IMR-90 (cell line): Measurements from ENCODE around the gene PYY. TPM values are rescaled to one million over a fixed set of nuclear protein-coding genes. Genes with fewer than 3 reads are reported as not detected.

Source experiments
- ATAC-seq: fragments of 200-7000 bp; cut with Tn5 transposase; 2 replicates; pipeline ENCODE4 v1.9.1; 2020; ENCODE audit warnings: low read depth, mild to moderate bottlenecking, moderate library complexity
- BruUV-seq: library from RNA; stranded (reverse); fragments of 400-500 nt; replicated peaks from 2 replicates; lab custom pipeline; 2021; lab: Mats Ljungman, UMichigan
- CTCF ChIA-PET: fragments of 300-600 bp; formaldehyde crosslinking; extraction: SDS; loops from one replicate; lab custom pipeline; 2021; ENCODE audit warnings: antibody characterized with exemption; lab: Yijun Ruan, JAX
- POLR2A ChIA-PET: fragments of 300-600 bp; sonication (Branson Sonifier 250); formaldehyde crosslinking; loops from one replicate; lab custom pipeline; 2022; ENCODE audit warnings: antibody characterized with exemption; ENCODE audit not compliant: unreplicated experiment; lab: Charles Lee
- DNase-seq: peaks from one replicate; pipeline ENCODE4 v3.0.0; 2013
- H2AFZ ChIP-seq: replicated peaks from 2 replicates; pipeline ENCODE3; 2013; ENCODE audit warnings: low read length, mild to moderate bottlenecking; ENCODE audit not compliant: poor library complexity
- H2AK5ac ChIP-seq: 2 replicates; pipeline ENCODE4 v1.6.1; 2013; ENCODE audit warnings: low read depth, low read length, inconsistent platforms
- H2AK9ac ChIP-seq: replicated peaks from 2 replicates; pipeline ENCODE3; 2013; ENCODE audit warnings: mild to moderate bottlenecking, low read depth, low read length, moderate library complexity; ENCODE audit not compliant: poor library complexity
- H2BK120ac ChIP-seq: 2 replicates; pipeline ENCODE4 v1.6.1; 2013; ENCODE audit warnings: low read depth, low read length, inconsistent platforms
- H2BK15ac ChIP-seq: 3 replicates; pipeline ENCODE4 v1.6.1; 2013; ENCODE audit warnings: low read depth, low read length, inconsistent platforms
- H2BK20ac ChIP-seq: 2 replicates; pipeline ENCODE4 v1.6.1; 2013; ENCODE audit warnings: low read depth, mild to moderate bottlenecking, inconsistent platforms, low read length, moderate library complexity
- H2BK5ac ChIP-seq: 2 replicates; pipeline ENCODE4 v1.6.1; 2013; ENCODE audit warnings: mild to moderate bottlenecking, low read depth, low read length, inconsistent platforms; ENCODE audit not compliant: poor library complexity, severe bottlenecking
- H3K14ac ChIP-seq: replicated peaks from 2 replicates; pipeline ENCODE4 v1.6.1; 2013; ENCODE audit warnings: low read depth, low read length, inconsistent platforms
- H3K18ac ChIP-seq: 2 replicates; pipeline ENCODE4 v1.6.1; 2013; ENCODE audit warnings: low read depth, low read length, control low read depth
- H3K23ac ChIP-seq: 2 replicates; pipeline ENCODE4 v1.6.1; 2013; ENCODE audit warnings: low read depth, low read length, inconsistent platforms
- H3K27ac ChIP-seq: 2 replicates; pipeline ENCODE4 v1.5.1; 2013; ENCODE audit warnings: mild to moderate bottlenecking, control low read depth, low read length; ENCODE audit not compliant: insufficient read depth
- H3K27me3 ChIP-seq: 2 replicates; pipeline ENCODE4 v1.6.1; 2013; ENCODE audit warnings: low read length; ENCODE audit not compliant: control insufficient read depth, insufficient read depth
- H3K36me3 ChIP-seq: 2 replicates; pipeline ENCODE4 v1.6.1; 2013; ENCODE audit warnings: low read length, mixed read lengths; ENCODE audit not compliant: control insufficient read depth, insufficient read depth
- H3K4ac ChIP-seq: 2 replicates; pipeline ENCODE4 v1.6.1; 2013; ENCODE audit warnings: low read depth, low read length, inconsistent platforms
- H3K4me1 ChIP-seq: 2 replicates; pipeline ENCODE4 v1.6.1; 2013; ENCODE audit warnings: low read length, mixed read lengths; ENCODE audit not compliant: control insufficient read depth, insufficient read depth
- H3K4me2 ChIP-seq: 2 replicates; pipeline ENCODE4 v1.6.1; 2013; ENCODE audit warnings: low read depth, mild to moderate bottlenecking, control low read depth, low read length, moderate library complexity
- H3K4me3 ChIP-seq: 2 replicates; pipeline ENCODE4 v1.5.1; 2013; ENCODE audit warnings: low read depth, mild to moderate bottlenecking, control low read depth, low read length, moderate library complexity; ENCODE audit not compliant: insufficient read depth
- H3K56ac ChIP-seq: 2 replicates; pipeline ENCODE4 v1.6.1; 2013; ENCODE audit warnings: low read length, inconsistent platforms; ENCODE audit not compliant: insufficient read depth; ENCODE audit errors: extremely low read depth
- H3K79me1 ChIP-seq, 2 experiments: 2 replicates each; pipeline ENCODE4 v1.6.1; 2013; ENCODE audit warnings: low read length in 2 of 2, inconsistent platforms in 1 of 2, low read depth in 1 of 2
- H3K9ac ChIP-seq: 2 replicates; pipeline ENCODE4 v1.6.1; 2013; ENCODE audit warnings: low read depth, low read length, control low read depth
- H3K9me1 ChIP-seq: 2 replicates; pipeline ENCODE4 v1.6.1; 2013; ENCODE audit warnings: low read length, inconsistent platforms; ENCODE audit not compliant: insufficient read depth
- H3K9me3 ChIP-seq: 2 replicates; pipeline ENCODE4 v1.6.1; 2013; ENCODE audit warnings: low read length; ENCODE audit not compliant: control insufficient read depth, insufficient read depth
- H4K20me1 ChIP-seq: 2 replicates; pipeline ENCODE4 v1.6.1; 2013; ENCODE audit warnings: low read length, inconsistent platforms; ENCODE audit not compliant: insufficient read depth
- H4K5ac ChIP-seq: 2 replicates; pipeline ENCODE4 v1.6.1; 2013; ENCODE audit warnings: mild to moderate bottlenecking, low read depth, low read length, control low read depth
- H4K8ac ChIP-seq, 2 experiments: 2 replicates each; pipeline ENCODE4 v1.6.1; 2013; ENCODE audit warnings: low read depth in 2 of 2, low read length in 2 of 2, control low read depth in 1 of 2, inconsistent platforms in 1 of 2
- H4K91ac ChIP-seq: 2 replicates; pipeline ENCODE4 v1.6.1; 2013; ENCODE audit warnings: low read depth, low read length, inconsistent platforms; ENCODE audit not compliant: insufficient read depth
- BHLHE40 ChIP-seq: fragments of 150-350 bp; IDR thresholded peaks from 2 replicates; pipeline ENCODE4 v1.6.1; 2016; ENCODE audit warnings: mild to moderate bottlenecking, low read depth, low read length
- CEBPB ChIP-seq: IDR thresholded peaks from 2 replicates; pipeline ENCODE4 v1.6.1; 2012; ENCODE audit warnings: low read depth, low read length, improper control_type of control experiment
- CHD1 ChIP-seq: IDR thresholded peaks from 2 replicates; pipeline ENCODE4 v1.6.1; 2012; ENCODE audit warnings: low read depth, low read length, improper control_type of control experiment
- CTCF ChIP-seq: conservative IDR thresholded peaks from 2 replicates; pipeline ENCODE4 v1.5.1; 2012; ENCODE audit warnings: mild to moderate bottlenecking, low read depth, low read length, improper control_type of control experiment
- ELK1 ChIP-seq: fragments of 150-350 bp; IDR thresholded peaks from 2 replicates; pipeline ENCODE4 v1.6.1; 2016; ENCODE audit warnings: low read depth, mild to moderate bottlenecking, low read length, moderate library complexity, borderline replicate concordance
- FOS ChIP-seq: fragments of 150-350 bp; IDR thresholded peaks from 2 replicates; pipeline ENCODE4 v1.6.1; 2016; ENCODE audit warnings: low read depth, low read length
- MAFK ChIP-seq: IDR thresholded peaks from 2 replicates; pipeline ENCODE4 v1.6.1; 2012; ENCODE audit warnings: low read depth, low read length, improper control_type of control experiment
- MAZ ChIP-seq: IDR thresholded peaks from 2 replicates; pipeline ENCODE4 v1.6.1; 2012; ENCODE audit warnings: low read depth, mild to moderate bottlenecking, low read length, improper control_type of control experiment, moderate library complexity, borderline replicate concordance
- MXI1 ChIP-seq: IDR thresholded peaks from 2 replicates; pipeline ENCODE4 v1.6.1; 2012; ENCODE audit warnings: low read depth, mild to moderate bottlenecking, low read length, moderate library complexity, borderline replicate concordance
- NFE2L2 ChIP-seq: fragments of 150-350 bp; IDR thresholded peaks from 2 replicates; pipeline ENCODE4 v1.6.1; 2016; ENCODE audit warnings: low read depth, mild to moderate bottlenecking, low read length
- POLR2A ChIP-seq: IDR thresholded peaks from 2 replicates; pipeline ENCODE4 v1.6.1; 2012; ENCODE audit warnings: mild to moderate bottlenecking, low read depth, low read length
- RAD21 ChIP-seq: IDR thresholded peaks from 2 replicates; pipeline ENCODE4 v1.6.1; 2012; ENCODE audit warnings: low read length, improper control_type of control experiment
- RCOR1 ChIP-seq: IDR thresholded peaks from 2 replicates; pipeline ENCODE4 v1.6.1; 2012; ENCODE audit warnings: mild to moderate bottlenecking, low read length, improper control_type of control experiment; ENCODE audit not compliant: insufficient replicate concordance
- RFX5 ChIP-seq: IDR thresholded peaks from 2 replicates; pipeline ENCODE4 v1.8.0; 2012; ENCODE audit warnings: low read depth, mild to moderate bottlenecking, low read length, moderate library complexity
- SMC3 ChIP-seq: fragments of 150-350 bp; IDR thresholded peaks from 2 replicates; pipeline ENCODE4 v1.6.1; 2016; ENCODE audit warnings: low read depth, mild to moderate bottlenecking, antibody characterized with exemption, low read length, moderate library complexity
- USF2 ChIP-seq: fragments of 150-350 bp; IDR thresholded peaks from 2 replicates; pipeline ENCODE4 v1.6.1; 2017; ENCODE audit warnings: mild to moderate bottlenecking, antibody characterized with exemption, low read length, low read depth
- WGBS, 2 experiments: methylation state at CpG; one replicate each; pipeline versions ENCODE4 v1.1.5 to v1.1.7; 2013; ENCODE audit warnings: missing lambda C conversion rate in 2 of 2; ENCODE audit not compliant: insufficient read length in 1 of 2; ENCODE audit errors: extremely low coverage in 2 of 2; 5-methylcytosine and 5-hydroxymethylcytosine counted together
- dilution Hi-C: fragments of 300-500 bp; cut with HindIII; formaldehyde crosslinking; loops from one replicate; pipeline ENCODE4 v1.14.3; 2018; ENCODE audit warnings: low sequenced_read_pairs; ENCODE audit not compliant: unreplicated experiment
- in situ Hi-C: fragments of 300-500 bp; cut with MboI; formaldehyde crosslinking; loops from 3 replicates; pipeline ENCODE4 v1.14.3; 2019; ENCODE audit warnings: low sequenced_read_pairs, inconsistent platforms, mixed read lengths
- intact Hi-C: fragments of 100-400 bp; cut with micrococcal nuclease; formaldehyde crosslinking; loops from 2 replicates; pipeline ENCODE4 v1.10.0; 2022
- polyA plus RNA-seq, 3 experiments: library from polyadenylated mRNA; depleted of rRNA; stranded (reverse); fragments of >200 nt; gene quantifications; 2 replicates each; pipeline ENCODE4 v1.2.3, GENCODE V29; 2012; ENCODE audit warnings: low replicate concordance in 1 of 3
- total RNA-seq: library from RNA; depleted of rRNA; stranded (reverse); fragments of >200 nt; gene quantifications from 2 replicates; pipeline ENCODE4 v1.2.3, GENCODE V29; 2012

The PYY gene
- total and polyA plus RNA-seq, 2 of the 4 experiments (the other 2 are of a cell fraction), result not detected

- H2BK15ac ChIP-seq, result no peak overlapping the region
- dilution Hi-C loops, result no loop called here
- BruUV-seq, result no TSS peak
- WGBS, 2 experiments, result 30% methylated on average over 2 of the region's 9 CpGs; no CpG with 5 or more reads in 1 of the 2 experiments
- no peak overlapping the region for H2BK5ac ChIP-seq
- H3K14ac ChIP-seq, result no peak overlapping the region
- H4K8ac ChIP-seq, result no peak overlapping the region
- H3K4ac ChIP-seq, result no peak overlapping the region
- no peak for DNase-seq
- no peak overlapping the region for H2AK9ac ChIP-seq
- intact Hi-C loops, result no loop called here
- peaks cover 2% of the 10 kb centered on the region; the same call in 1 of the 2 replicates for H3K4me1 ChIP-seq
- no peak overlapping the region for H2BK120ac ChIP-seq
- no peak overlapping the region for H3K56ac ChIP-seq
- H4K5ac ChIP-seq, result no peak overlapping the region
- peaks cover 47% of the 10 kb centered on the region for H3K27me3 ChIP-seq
- H3K36me3 ChIP-seq, result no peaks in the 10 kb centered on the region
- no peak for ATAC-seq
- no peak overlapping the region for H3K23ac ChIP-seq
- no peaks in the 10 kb centered on the region for H3K9me3 ChIP-seq
- H2AFZ ChIP-seq, result no peak overlapping the region
- no peaks in the 10 kb centered on the region for H4K20me1 ChIP-seq
- no peak overlapping the region for H3K4me3 ChIP-seq
- no peak overlapping the region for H3K18ac ChIP-seq
- H3K9me1 ChIP-seq, result no peaks in the 10 kb centered on the region
- H2BK20ac ChIP-seq, result no peak overlapping the region
- H3K4me2 ChIP-seq, result no peak overlapping the region
- H4K91ac ChIP-seq, result no peak overlapping the region
- no peaks in the 10 kb centered on the region for H3K79me1 ChIP-seq
- no peak overlapping the region for H3K27ac ChIP-seq
- TF ChIP-seq RCOR1 (no peak), SMC3 (no peak), USF2 (no peak), MAZ (no peak), NFE2L2 (no peak), FOS (no peak), CTCF (no peak), MAFK (no peak), MXI1 (no peak), ELK1 (no peak), POLR2A (no peak), RAD21 (no peak), BHLHE40 (no peak), RFX5 (no peak), CEBPB (no peak), CHD1 (no peak)
- H2AK5ac ChIP-seq, result no peak overlapping the region
- CTCF ChIA-PET, result interaction anchor here (1.0 kb wide), 1 partner anchor 44 kb away, joined by 3 read pairs; no protein-coding TSS in a partner anchor
- H3K9ac ChIP-seq, result no peak overlapping the region
- POLR2A ChIA-PET, result no interaction called here
- in situ Hi-C loops, result no loop called here
These were observed 34.6 kb upstream of the PYY start for GRCh38 chr17:43988301-43988700.
